ENCODE measurements around the gene COPS2.
A peak's percentile ranks its signal among the peaks of the same experiment; 100 is the strongest.

COPS2 gene

GRCh38 chr15:49155834-49156627 lies 632 bp upstream of the COPS2 start:
- TF ChIP-seq, protein P1, sequence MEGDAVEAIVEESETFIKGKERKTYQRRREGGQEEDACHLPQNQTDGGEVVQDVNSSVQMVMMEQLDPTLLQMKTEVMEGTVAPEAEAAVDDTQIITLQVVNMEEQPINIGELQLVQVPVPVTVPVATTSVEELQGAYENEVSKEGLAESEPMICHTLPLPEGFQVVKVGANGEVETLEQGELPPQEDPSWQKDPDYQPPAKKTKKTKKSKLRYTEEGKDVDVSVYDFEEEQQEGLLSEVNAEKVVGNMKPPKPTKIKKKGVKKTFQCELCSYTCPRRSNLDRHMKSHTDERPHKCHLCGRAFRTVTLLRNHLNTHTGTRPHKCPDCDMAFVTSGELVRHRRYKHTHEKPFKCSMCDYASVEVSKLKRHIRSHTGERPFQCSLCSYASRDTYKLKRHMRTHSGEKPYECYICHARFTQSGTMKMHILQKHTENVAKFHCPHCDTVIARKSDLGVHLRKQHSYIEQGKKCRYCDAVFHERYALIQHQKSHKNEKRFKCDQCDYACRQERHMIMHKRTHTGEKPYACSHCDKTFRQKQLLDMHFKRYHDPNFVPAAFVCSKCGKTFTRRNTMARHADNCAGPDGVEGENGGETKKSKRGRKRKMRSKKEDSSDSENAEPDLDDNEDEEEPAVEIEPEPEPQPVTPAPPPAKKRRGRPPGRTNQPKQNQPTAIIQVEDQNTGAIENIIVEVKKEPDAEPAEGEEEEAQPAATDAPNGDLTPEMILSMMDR (IDR thresholded peaks at IDR 0.05; ENCODE audit: low read depth, low read length, missing control alignments): no peak
- peak overlapping the region; percentile 84 for H3K4me3 ChIP-seq (ENCODE audit: low read depth, low read length)
- no peak for DNase-seq (ENCODE audit: low read depth)

GRCh38 chr15:49154799-49155109 lies 645 bp downstream of the COPS2 start:
- TF ChIP-seq, protein P1 (IDR thresholded peaks at IDR 0.05; ENCODE audit: low read depth, low read length, missing control alignments): no peak
- H3K4me3 ChIP-seq (ENCODE audit: low read depth, low read length): peak overlapping the region; percentile 84
- DNase-seq (ENCODE audit: low read depth): no peak

DNA sequence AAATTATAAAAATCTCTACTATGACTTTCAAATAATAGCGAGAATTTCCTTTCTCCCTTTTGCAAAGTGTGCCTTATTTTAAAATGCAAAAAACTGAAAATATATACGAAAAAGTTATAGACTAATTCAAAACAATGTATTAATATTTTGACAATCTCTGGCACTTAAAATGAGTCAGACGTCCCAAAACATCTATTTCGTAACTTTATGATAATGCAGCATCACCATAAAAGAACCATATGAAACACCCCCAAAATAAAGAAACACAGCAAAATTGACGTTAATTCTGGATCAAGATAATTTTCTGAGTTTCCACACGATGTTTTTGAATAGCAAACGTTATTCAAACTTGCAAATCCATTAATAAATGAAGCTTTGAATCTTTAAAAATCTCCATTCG lies 1.0 kb downstream of the COPS2 start:
- TF ChIP-seq, protein P1 (IDR thresholded peaks at IDR 0.05; ENCODE audit: low read depth, low read length, missing control alignments): no peak
- DNase-seq (ENCODE audit: low read depth): no peak

GRCh38 chr15:49152552-49153312 lies 2.7 kb downstream of the COPS2 start:
- TF ChIP-seq, protein P1 (IDR thresholded peaks at IDR 0.05; ENCODE audit: low read depth, low read length, missing control alignments): no peak
- no peak for DNase-seq (ENCODE audit: low read depth)
- H3K4me3 ChIP-seq (ENCODE audit: low read depth, low read length): no peak overlapping the region

More for the DNA sequence above, 1.0 kb downstream of the COPS2 start:
- peak overlapping the region; percentile 84 for H3K4me3 ChIP-seq (ENCODE audit: low read depth, low read length)

DNA sequence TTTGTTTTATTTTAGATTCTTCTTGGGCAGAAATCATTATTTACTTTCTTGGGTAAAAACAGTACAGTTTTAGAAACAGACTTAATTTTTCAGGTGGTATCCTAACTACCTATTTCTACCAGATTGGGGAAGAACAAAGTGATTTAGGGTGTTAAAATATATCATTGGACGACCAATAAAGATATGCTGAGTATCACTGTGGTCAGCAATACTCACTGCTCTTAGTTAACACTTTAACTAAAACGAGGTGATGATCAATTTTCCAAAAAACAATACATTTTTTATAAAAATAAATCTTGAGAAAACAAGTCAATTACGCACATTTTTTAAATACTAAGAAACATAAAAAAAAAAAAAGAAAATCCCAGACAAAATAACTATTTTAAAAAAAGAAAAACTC lies 3.6 kb downstream of the COPS2 start:
- TF ChIP-seq, protein P1 (IDR thresholded peaks at IDR 0.05; ENCODE audit: low read depth, low read length, missing control alignments): no peak
- no peak for DNase-seq (ENCODE audit: low read depth)
- H3K4me3 ChIP-seq (ENCODE audit: low read depth, low read length): no peak overlapping the region

- no peak overlapping the region for H3K4me3 ChIP-seq (ENCODE audit: low read depth, low read length)
- DNase-seq (ENCODE audit: low read depth): no peak
- TF ChIP-seq, protein P1 (IDR thresholded peaks at IDR 0.05; ENCODE audit: low read depth, low read length, missing control alignments): no peak
Measured at GRCh38 chr15:49148727-49149126, 6.7 kb downstream of the COPS2 start.
